GM12875 (cell line): ENCODE data around the gene DENND2A.
"Not testable (repeated sequence)": the region's sequence is repeated elsewhere in the genome, so short reads cannot be mapped to it uniquely, and the experiment has no call there.

Source experiments
- H3K4me3 ChIP-seq: one replicate; pipeline ENCODE4 v1.5.1; 2011; ENCODE audit warnings: low read depth, low read length, control low read depth
- CTCF ChIP-seq: IDR thresholded peaks from 2 replicates; pipeline ENCODE4 v1.5.1; 2011; ENCODE audit warnings: low read depth, mild to moderate bottlenecking, control low read depth, inconsistent platforms, low read length, moderate library complexity, borderline replicate concordance; ENCODE audit not compliant: insufficient read depth

The DENND2A gene

GRCh38 chr7:140673063-140673773, 32.6 kb upstream of the DENND2A start:
- H3K4me3 ChIP-seq: peak overlapping the region; percentile 73
- TF ChIP-seq CTCF: no peak

- TF ChIP-seq CTCF: no peak
- peak within 1 kb of the TSS; percentile 73 for H3K4me3 ChIP-seq
These were observed 31.9 kb upstream of the DENND2A start, which contains the start of gene ADCK2 for GRCh38 chr7:140672382-140673062. Gene ADCK2 (plus strand): TSS chr7:140672945. CDS start chr7:140673331, 386 bp downstream.

- no peak for TF ChIP-seq CTCF
- H3K4me3 ChIP-seq: no peak overlapping the region
These were observed 31.4 kb upstream of the DENND2A start for GRCh38 chr7:140671966-140672365.

GRCh38 chr7:140670343-140670935, 29.8 kb upstream of the DENND2A start:
- no peak overlapping the region for H3K4me3 ChIP-seq
- no peak for TF ChIP-seq CTCF

- not testable (repeated sequence) for H3K4me3 ChIP-seq
These were observed 29.2 kb upstream of the DENND2A start for GRCh38 chr7:140669862-140670261.

- TF ChIP-seq CTCF: no peak
- H3K4me3 ChIP-seq: no peak overlapping the region
These were observed 28.7 kb upstream of the DENND2A start for GRCh38 chr7:140669352-140669751.

GRCh38 chr7:140668641-140669040, 28.0 kb upstream of the DENND2A start:
- H3K4me3 ChIP-seq: no peak overlapping the region
- no peak for TF ChIP-seq CTCF
